Skeletal muscle tissue (tissue), 4 donors: ENCODE data around the gene PTPDC1. TPM values are rescaled to one million over a fixed set of nuclear protein-coding genes. Genes with fewer than 3 reads are reported as not detected.

Experiments
- H3K27ac ChIP-seq: one replicate; pipeline ENCODE4 v1.7.0; 2013; ENCODE audit warnings: mild to moderate bottlenecking, low read depth, low read length, inconsistent platforms
- H3K27me3 ChIP-seq, 3 donors: one replicate each; pipeline ENCODE4 v1.7.0; 2013; ENCODE audit warnings: low read length in 3 of 3; ENCODE audit not compliant: control insufficient read depth in 3 of 3, insufficient read depth in 3 of 3
- H3K36me3 ChIP-seq, 3 donors: one replicate each; pipeline ENCODE4 v1.7.0; 2013; ENCODE audit warnings: low read length in 3 of 3; ENCODE audit not compliant: control insufficient read depth in 3 of 3, insufficient read depth in 3 of 3
- H3K4me1 ChIP-seq, 3 donors: one replicate each; pipeline ENCODE4 v1.7.0; 2013; ENCODE audit warnings: low read length in 3 of 3, mild to moderate bottlenecking in 3 of 3; ENCODE audit not compliant: control insufficient read depth in 3 of 3, insufficient read depth in 3 of 3
- H3K4me3 ChIP-seq, 3 donors: one replicate each; pipeline ENCODE4 v1.7.0; 2013; ENCODE audit warnings: low read length in 3 of 3
- H3K9ac ChIP-seq, 3 donors: one replicate each; pipeline ENCODE4 v1.7.0; 2013; ENCODE audit warnings: low read length in 3 of 3, mild to moderate bottlenecking in 3 of 3, moderate library complexity in 2 of 3, low read depth in 1 of 3
- H3K9me3 ChIP-seq, 3 donors: one replicate each; pipeline ENCODE4 v1.7.0; 2013; ENCODE audit warnings: low read length in 3 of 3; ENCODE audit not compliant: control insufficient read depth in 3 of 3
- total RNA-seq: library from RNA; depleted of rRNA; stranded (reverse); fragments of >200 nt; gene quantifications from one replicate; pipeline ENCODE4 v1.2.3, GENCODE V29; 2014
- donor health status: Osteomylitis.

The PTPDC1 gene
- total RNA-seq, 1 donor from 2014 or later: 11.0 TPM

DNA sequence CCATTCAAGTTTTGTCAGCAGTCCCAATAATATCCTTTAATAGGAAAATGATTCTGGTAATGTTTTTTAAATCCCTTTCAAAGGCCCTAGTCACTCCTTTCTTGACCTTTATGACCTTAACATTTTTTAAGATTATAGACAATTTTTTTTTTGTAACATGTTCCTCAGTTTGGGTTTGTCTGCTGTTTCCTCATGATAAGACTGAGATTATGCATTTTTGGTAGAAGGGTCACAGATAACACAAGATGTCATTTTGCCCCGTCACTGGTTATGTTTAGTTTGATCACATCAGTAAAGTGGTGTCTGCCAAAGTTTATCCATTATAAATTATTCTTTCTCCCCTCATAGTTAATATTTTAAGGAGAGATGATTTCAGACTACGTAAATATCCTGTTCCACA lies 16.0 kb upstream of the PTPDC1 start:
- H3K27me3 ChIP-seq: no peaks in the 10 kb centered on the region
- no peak overlapping the region for H3K9ac ChIP-seq
- no peak overlapping the region for H3K27ac ChIP-seq
- H3K4me3 ChIP-seq: no peak overlapping the region
- no peaks in the 10 kb centered on the region for H3K9me3 ChIP-seq
- peaks cover 0 to 6% (median 0%) of the 10 kb centered on the region in 3 donors for H3K36me3 ChIP-seq
- no peaks in the 10 kb centered on the region for H3K4me1 ChIP-seq

DNA sequence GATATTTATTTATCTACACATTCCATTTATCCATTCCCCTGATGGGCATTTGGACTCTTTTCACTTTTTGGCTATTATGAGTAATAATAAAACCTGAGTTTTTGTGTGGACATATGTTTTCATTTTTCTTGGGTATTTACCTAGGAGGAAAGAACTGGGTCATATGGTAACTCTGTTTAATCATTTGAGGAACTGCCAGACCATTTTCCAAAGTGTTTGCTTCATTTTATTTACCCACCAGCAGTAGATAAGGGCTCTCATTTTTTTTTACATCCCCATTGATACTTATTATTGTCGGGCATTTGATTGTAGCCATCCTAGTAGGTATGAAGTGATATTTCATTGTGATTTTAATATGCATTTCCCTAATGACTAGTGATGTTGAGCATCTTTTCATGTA lies 7.7 kb upstream of the PTPDC1 start:
- H3K36me3 ChIP-seq: peaks cover 3 to 12% (median 11%) of the 10 kb centered on the region in 3 donors
- H3K4me3 ChIP-seq: no peak overlapping the region
- H3K4me1 ChIP-seq: no peaks in the 10 kb centered on the region
- no peaks in the 10 kb centered on the region for H3K27me3 ChIP-seq
- no peak overlapping the region for H3K27ac ChIP-seq
- no peak overlapping the region for H3K9ac ChIP-seq
- H3K9me3 ChIP-seq: no peaks in the 10 kb centered on the region

DNA sequence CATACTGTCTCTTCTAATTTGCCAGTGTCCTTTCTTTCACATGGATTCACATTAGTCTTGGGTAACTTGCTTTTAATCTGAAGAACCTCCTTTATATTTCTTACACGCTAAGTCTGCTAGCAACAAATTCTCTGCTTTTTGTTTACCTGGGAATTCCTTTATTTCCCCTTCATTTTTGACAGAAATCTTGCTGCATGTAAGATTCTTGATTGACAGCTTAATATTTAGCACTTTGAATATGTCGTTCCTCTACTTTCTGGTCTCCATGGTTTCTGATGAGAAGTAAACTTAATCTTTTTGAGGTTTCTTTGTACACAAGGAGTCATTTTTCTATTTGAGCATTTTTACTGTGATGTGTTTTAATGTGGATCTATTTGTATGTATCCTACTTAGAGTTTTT lies 6.2 kb upstream of the PTPDC1 start:
- no peaks in the 10 kb centered on the region for H3K4me1 ChIP-seq
- H3K9ac ChIP-seq: no peak overlapping the region
- H3K27ac ChIP-seq: no peak overlapping the region
- H3K36me3 ChIP-seq: peaks cover 3 to 11% (median 10%) of the 10 kb centered on the region in 3 donors
- no peak overlapping the region for H3K4me3 ChIP-seq
- H3K27me3 ChIP-seq: no peaks in the 10 kb centered on the region
- no peaks in the 10 kb centered on the region for H3K9me3 ChIP-seq

DNA sequence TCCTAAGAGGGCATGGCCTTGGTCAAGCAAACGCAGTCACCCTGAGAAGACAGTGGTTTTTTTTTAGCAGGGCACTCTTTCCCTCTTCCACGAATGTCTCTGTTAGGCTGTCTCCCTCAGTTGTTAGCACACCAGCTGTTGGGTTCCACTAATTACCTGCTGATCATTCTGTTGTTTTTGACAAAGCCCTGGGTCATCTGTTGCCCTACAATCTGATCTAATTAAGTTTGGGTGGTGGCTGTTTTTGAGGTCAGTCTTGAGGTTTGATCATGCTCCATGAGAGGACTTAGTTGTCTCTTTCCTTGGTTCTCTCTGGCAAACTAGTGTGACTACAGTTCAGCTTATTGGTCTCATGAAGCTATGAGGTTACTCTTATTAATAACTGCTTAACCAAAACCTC lies 5.0 kb upstream of the PTPDC1 start:
- no peaks in the 10 kb centered on the region for H3K4me1 ChIP-seq
- no peaks in the 10 kb centered on the region for H3K9me3 ChIP-seq
- H3K27ac ChIP-seq: no peak overlapping the region
- H3K4me3 ChIP-seq: no peak overlapping the region
- no peaks in the 10 kb centered on the region for H3K27me3 ChIP-seq
- peaks cover 1 to 10% (median 10%) of the 10 kb centered on the region in 3 donors for H3K36me3 ChIP-seq
- no peak overlapping the region for H3K9ac ChIP-seq

DNA sequence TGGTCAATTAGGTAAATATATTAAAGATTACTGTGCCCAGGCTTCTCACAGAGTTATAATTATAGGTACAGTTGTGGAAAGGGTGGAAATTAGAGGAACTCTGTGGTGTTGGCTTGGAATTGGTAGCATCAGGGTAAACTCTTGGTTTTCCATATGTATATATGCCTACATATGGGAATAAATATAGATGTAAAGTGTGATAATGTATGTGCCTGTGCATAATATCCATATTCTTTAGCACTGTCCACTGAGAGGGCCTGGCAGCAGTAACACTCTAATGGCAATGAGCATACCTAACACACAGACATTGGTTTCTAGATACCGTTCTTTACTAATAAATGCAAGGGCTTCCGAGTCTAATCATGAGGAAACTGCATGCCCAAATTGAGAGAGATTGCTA lies 4.0 kb upstream of the PTPDC1 start:
- Histone ChIP-seq H3K36me3 (peaks cover 2 to 5% (median 4%) of the 10 kb centered on the region in 3 donors), H3K4me3 (no peak overlapping the region), H3K9me3 (no peaks in the 10 kb centered on the region), H3K27ac (no peak overlapping the region), H3K27me3 (no peaks in the 10 kb centered on the region), H3K4me1 (no peaks in the 10 kb centered on the region), H3K9ac (no peak overlapping the region)

DNA sequence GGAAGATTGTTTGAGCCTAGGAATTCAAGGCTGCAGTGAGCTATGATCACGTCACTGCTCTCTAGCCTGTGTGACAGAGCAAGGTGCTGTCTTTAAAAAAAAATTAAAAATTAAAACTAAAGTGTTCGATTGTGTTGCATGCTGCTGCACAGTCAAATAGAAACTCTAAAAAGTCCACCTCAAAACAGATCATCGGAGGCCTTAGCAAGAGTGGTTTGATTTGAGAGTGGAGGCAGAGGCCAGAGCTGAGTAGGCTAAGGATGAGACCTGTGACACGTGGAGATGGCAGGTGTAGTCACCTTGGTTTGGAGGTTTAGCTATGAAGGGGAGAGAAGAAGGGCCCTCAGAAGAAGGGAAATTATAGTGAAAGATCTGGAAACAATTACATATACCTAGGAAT lies 2.8 kb upstream of the PTPDC1 start:
- Histone ChIP-seq H3K4me3 (no peak overlapping the region), H3K36me3 (peaks cover 3 to 5% (median 4%) of the 10 kb centered on the region in 3 donors), H3K27ac (no peak overlapping the region), H3K27me3 (no peaks in the 10 kb centered on the region), H3K9me3 (no peaks in the 10 kb centered on the region), H3K9ac (no peak overlapping the region), H3K4me1 (no peaks in the 10 kb centered on the region)

GRCh38 chr9:94081864-94082463 lies 2.3 kb upstream of the PTPDC1 start:
- peaks cover 3 to 5% (median 4%) of the 10 kb centered on the region in 3 donors for H3K36me3 ChIP-seq
- no peaks in the 10 kb centered on the region for H3K27me3 ChIP-seq
- H3K9me3 ChIP-seq: no peaks in the 10 kb centered on the region
- no peaks in the 10 kb centered on the region for H3K4me1 ChIP-seq
- no peak overlapping the region for H3K27ac ChIP-seq
- H3K4me3 ChIP-seq: no peak overlapping the region
- no peak overlapping the region for H3K9ac ChIP-seq

DNA sequence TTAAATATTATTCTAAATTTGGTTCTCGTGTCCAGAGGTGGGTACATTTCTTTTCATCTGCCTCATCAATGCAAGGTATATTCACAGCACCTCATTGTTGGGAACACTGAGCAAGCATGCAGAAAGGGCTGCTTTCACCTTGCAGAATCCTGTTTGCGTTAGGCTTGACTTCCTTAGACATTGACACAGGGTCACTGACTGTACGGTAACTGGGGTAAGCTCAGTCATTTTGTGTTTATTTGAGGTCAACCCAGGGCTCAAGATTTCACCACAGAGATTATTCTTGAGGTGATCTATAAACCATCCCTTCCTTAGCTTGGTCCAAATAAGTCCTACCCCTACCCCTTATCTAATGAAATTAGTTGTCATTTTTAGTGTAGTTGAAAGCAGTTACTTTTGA lies 1.7 kb upstream of the PTPDC1 start:
- Histone ChIP-seq H3K9me3 (no peaks in the 10 kb centered on the region), H3K36me3 (peaks cover 3 to 5% (median 4%) of the 10 kb centered on the region in 3 donors), H3K27me3 (no peaks in the 10 kb centered on the region), H3K4me1 (no peaks in the 10 kb centered on the region), H3K27ac (no peak overlapping the region), H3K4me3 (no peak overlapping the region), H3K9ac (no peak overlapping the region)

- no peaks in the 10 kb centered on the region for H3K27me3 ChIP-seq
- H3K9ac ChIP-seq: no peak overlapping the region
- H3K4me3 ChIP-seq: no peak overlapping the region
- no peaks in the 10 kb centered on the region for H3K4me1 ChIP-seq
- H3K9me3 ChIP-seq: no peaks in the 10 kb centered on the region
- peaks cover 3 to 5% (median 4%) of the 10 kb centered on the region in 3 donors for H3K36me3 ChIP-seq
- H3K27ac ChIP-seq: no peak overlapping the region
Observed at GRCh38 chr9:94082956-94083355, 1.3 kb upstream of the PTPDC1 start.

GRCh38 chr9:94083384-94083783 lies 880 bp upstream of the PTPDC1 start:
- H3K4me3 ChIP-seq: no peak overlapping the region
- H3K36me3 ChIP-seq: peaks cover 3 to 5% (median 4%) of the 10 kb centered on the region in 3 donors
- no peak overlapping the region for H3K27ac ChIP-seq
- no peaks in the 10 kb centered on the region for H3K9me3 ChIP-seq
- no peaks in the 10 kb centered on the region for H3K27me3 ChIP-seq
- H3K9ac ChIP-seq: no peak overlapping the region
- no peaks in the 10 kb centered on the region for H3K4me1 ChIP-seq
